Activated B cell treated with CpG ODN at 0.5 μM for 24 hours (primary cell): ENCODE measurements around the gene PHPT1. TPM values are rescaled to one million over a fixed set of nuclear protein-coding genes. Genes with fewer than 3 reads are reported as not detected.

Source experiments
- ATAC-seq: fragments of 200-7000 bp; cut with Tn5 transposase; one replicate; pipeline ENCODE4 v1.10.0; 2021; ENCODE audit warnings: low read depth, mild to moderate bottlenecking, moderate library complexity
- CTCF ChIA-PET: fragments of 350-600 bp; sonication (Branson Sonifier 250); formaldehyde crosslinking; loops from one replicate; lab custom pipeline; 2021; ENCODE audit warnings: antibody characterized with exemption; lab: Charles Lee
- POLR2A ChIA-PET: fragments of 350-600 bp; sonication (Branson Sonifier 250); formaldehyde crosslinking; loops from one replicate; lab custom pipeline; 2021; ENCODE audit warnings: antibody characterized with exemption; lab: Charles Lee
- DNase-seq: peaks from one replicate; pipeline ENCODE4 v3.0.0; 2022
- H3K27ac Mint-ChIP-seq: one replicate; pipeline ENCODE4 v1.8.0; 2020; ENCODE audit warnings: mixed read lengths
- H3K27me3 Mint-ChIP-seq: one replicate; pipeline ENCODE4 v1.8.0; 2021; ENCODE audit warnings: mixed read lengths
- H3K36me3 Mint-ChIP-seq: one replicate; pipeline ENCODE4 v1.8.0; 2021; ENCODE audit warnings: low read depth, mixed read lengths
- H3K4me1 Mint-ChIP-seq: one replicate; pipeline ENCODE4 v1.8.0; 2021; ENCODE audit warnings: mixed read lengths
- H3K4me3 Mint-ChIP-seq: one replicate; pipeline ENCODE4 v1.8.0; 2020; ENCODE audit warnings: mild to moderate bottlenecking, mixed read lengths
- H3K9me3 Mint-ChIP-seq: one replicate; pipeline ENCODE4 v1.8.0; 2020; ENCODE audit warnings: mixed read lengths
- CTCF ChIP-seq: fragments of 200-600 bp; IDR thresholded peaks from one replicate; pipeline ENCODE4 v1.8.0; 2022; ENCODE audit warnings: antibody characterized with exemption, mild to moderate bottlenecking
- intact Hi-C: fragments of 100-400 bp; cut with micrococcal nuclease; formaldehyde crosslinking; loops from one replicate; pipeline ENCODE4 v1.15.1; 2024
- total RNA-seq: library from RNA; stranded (reverse); gene quantifications from 2 replicates; pipeline ENCODE4 v1.2.3, GENCODE V29; 2022

The PHPT1 gene
- total RNA-seq, 1 donor from 2014 or later = 64.6 TPM

DNA sequence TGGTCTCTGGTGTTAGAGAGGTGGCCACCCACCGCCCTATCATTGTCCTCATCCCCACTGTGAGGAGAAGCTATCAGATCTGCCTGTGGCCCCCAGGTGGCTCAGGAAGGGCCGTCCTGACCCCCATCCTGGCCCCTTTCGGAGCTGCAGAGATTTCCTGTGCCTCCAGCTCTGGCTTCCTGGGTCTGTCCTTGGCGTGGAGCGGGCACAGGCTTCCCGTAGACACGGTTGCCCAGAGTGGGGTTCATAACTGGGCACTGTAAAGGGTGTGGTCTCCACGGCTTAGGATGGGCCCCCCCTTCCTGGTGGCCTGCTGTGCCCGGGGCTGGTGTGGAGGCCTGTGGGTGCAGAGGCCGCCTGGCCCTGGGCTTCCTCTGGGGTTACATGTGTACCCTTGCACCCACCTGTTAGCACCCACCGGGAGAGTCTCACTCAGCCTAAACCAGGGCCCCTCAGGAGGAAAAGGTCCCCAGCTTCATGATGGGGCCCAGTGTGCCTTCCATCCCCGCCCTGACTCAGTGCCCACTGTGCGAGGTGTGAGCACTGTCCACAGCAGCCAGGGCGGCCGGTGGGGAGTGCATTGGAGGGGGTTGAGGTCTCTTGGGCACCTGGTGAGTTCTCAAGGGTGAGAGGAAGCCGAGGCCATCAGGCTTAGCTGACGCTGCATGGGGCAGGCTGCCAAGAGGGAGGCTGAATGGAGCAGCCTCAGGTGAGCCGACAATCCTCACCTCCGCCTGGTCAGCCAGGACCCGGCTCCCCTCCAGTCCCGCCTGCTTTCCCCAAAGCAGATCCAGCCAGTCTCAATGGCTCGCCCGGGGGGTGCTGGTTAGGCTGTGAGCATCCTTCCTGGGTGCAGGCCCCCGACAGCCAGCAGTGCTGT, 22.3 kb upstream of the PHPT1 start:
- peaks cover 55% of the 10 kb centered on the region for H3K36me3 Mint-ChIP-seq
- CTCF ChIA-PET = no interaction called here
- no peak for ATAC-seq

DNA sequence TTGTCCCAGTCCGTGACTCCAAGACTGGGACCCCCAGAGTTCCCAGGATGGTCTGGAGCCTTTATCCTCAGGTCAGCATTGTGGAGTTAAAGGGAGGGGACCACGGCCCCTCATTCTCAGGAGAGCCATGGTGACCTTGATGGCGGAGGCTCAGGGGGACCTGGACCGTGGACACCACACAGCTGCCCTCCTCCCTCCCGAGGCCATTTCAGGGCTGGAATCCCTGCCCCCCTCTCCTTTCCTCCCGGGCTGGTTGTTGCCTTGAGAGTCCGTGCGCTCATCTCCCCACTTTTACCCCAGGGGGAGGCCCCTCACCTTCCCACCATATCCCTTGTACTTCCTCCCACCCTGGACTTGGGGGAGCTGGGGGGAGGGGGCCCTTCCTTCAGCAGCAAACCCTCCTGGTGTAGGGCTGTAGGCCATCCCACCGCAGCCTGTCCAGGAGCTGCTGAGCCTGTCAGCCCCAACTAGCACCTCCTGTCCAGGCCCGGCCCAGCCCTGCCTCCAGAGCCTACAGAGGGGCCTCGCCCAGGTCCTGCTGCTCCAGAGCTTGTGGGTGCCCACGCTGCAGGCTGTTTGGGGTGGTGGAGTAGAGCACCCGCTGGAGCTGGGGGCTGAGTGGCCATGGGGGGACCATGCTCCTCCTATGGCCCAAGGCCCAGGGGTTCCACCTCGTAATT, 21.3 kb upstream of the PHPT1 start:
- DNase-seq (no peak), ATAC-seq (no peak)
- intact Hi-C loops = no loop called here
- Mint-ChIP-seq H3K27ac (no peak overlapping the region), H3K4me1 (no peaks in the 10 kb centered on the region), H3K27me3 (no peaks in the 10 kb centered on the region), H3K9me3 (no peaks in the 10 kb centered on the region), H3K4me3 (no peak overlapping the region), H3K36me3 (peaks cover 62% of the 10 kb centered on the region)
- ChIA-PET CTCF (no interaction called here), POLR2A (interaction anchor here (0.7 kb wide), 1 partner anchor 115 kb away, joined by 3 read pairs; no protein-coding TSS in a partner anchor)
- no peak for TF ChIP-seq CTCF

More for the DNA sequence above, 22.3 kb upstream of the PHPT1 start:
- H3K27ac Mint-ChIP-seq = no peak overlapping the region
- DNase-seq = no peak
- TF ChIP-seq CTCF = no peak
- no peaks in the 10 kb centered on the region for H3K27me3 Mint-ChIP-seq
- intact Hi-C loops = no loop called here
- no peak overlapping the region for H3K4me3 Mint-ChIP-seq
- H3K9me3 Mint-ChIP-seq = no peaks in the 10 kb centered on the region
- H3K4me1 Mint-ChIP-seq = no peaks in the 10 kb centered on the region
- POLR2A ChIA-PET = interaction anchor here (0.7 kb wide), 1 partner anchor 114 kb away, joined by 3 read pairs; no protein-coding TSS in a partner anchor

DNA sequence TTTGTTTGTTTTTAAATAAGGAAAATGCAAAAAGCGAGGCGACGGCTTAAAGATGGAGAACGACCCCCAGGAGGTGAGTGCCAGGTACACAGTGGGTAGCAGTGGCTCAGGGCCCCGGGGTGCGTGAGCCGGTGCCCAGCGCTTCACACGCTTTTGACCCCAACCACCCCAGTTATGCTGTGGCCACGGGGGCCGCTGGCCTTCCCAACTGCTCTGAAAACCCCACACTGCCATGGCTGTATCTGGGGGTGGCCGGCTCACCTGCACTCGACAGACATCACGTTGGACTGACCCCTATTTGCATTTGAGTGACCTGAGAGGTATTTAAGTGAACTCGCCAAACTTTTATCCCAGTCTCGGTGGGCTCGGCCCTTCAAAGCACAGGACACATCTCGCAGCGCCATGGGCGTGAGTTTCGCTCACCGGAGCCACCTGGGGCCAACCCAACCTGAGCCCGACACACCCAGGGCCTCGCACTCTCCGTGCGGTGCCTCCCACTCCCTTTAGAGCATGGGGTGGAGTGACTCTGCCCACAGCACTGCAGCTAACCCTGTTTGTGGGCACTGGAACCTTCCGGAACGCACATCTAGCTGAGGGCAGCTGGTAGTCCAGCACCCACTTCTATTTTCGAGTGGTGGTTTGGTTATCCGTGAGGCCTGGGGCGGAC, 20.6 kb upstream of the PHPT1 start:
- intact Hi-C loops = no loop called here
- Mint-ChIP-seq H3K27me3 (no peaks in the 10 kb centered on the region), H3K4me1 (no peaks in the 10 kb centered on the region), H3K9me3 (no peaks in the 10 kb centered on the region), H3K27ac (no peak overlapping the region), H3K36me3 (peaks cover 58% of the 10 kb centered on the region), H3K4me3 (no peak overlapping the region)
- DNase-seq (no peak), ATAC-seq (no peak)
- no peak for TF ChIP-seq CTCF
- ChIA-PET CTCF (no interaction called here), POLR2A (no interaction called here)

DNA sequence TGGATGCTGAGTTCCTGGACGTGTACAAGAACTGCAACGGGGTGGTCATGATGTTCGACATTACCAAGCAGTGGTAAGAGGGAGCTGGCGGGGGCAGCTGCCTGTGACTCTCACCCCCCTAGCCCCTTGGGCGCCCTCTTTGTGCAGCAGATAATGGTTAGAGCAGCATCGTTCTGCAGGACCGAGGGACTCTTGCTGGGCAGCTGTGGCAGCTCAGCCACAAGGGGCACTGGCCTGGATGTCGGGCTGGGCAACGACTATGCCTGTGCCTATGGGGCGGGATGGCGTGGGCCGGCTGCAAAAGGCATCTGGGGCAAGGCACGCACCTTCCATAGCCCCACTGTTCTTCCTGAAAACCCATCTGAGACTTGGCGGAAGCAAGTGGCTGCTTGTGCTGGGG, 19.8 kb upstream of the PHPT1 start:
- no peak for ATAC-seq
- ChIA-PET POLR2A (interaction anchor here (0.6 kb wide), 1 partner anchor 19 kb away, joined by 3 read pairs; no protein-coding TSS in a partner anchor), CTCF (no interaction called here)
- no peak for DNase-seq
- Mint-ChIP-seq H3K4me1 (no peaks in the 10 kb centered on the region), H3K9me3 (no peaks in the 10 kb centered on the region), H3K27ac (no peak overlapping the region), H3K4me3 (no peak overlapping the region), H3K36me3 (peaks cover 58% of the 10 kb centered on the region), H3K27me3 (no peaks in the 10 kb centered on the region)
- no peak for TF ChIP-seq CTCF
- intact Hi-C loops = no loop called here
